K562 (cell line): ENCODE results near the gene DNAJC15. TPM values are rescaled to one million over a fixed set of nuclear protein-coding genes. Genes with fewer than 3 reads are reported as not detected.

ENCODE experiments used
- ATAC-seq: fragments of 200-7000 bp; cut with Tn5 transposase; 3 replicates; pipeline ENCODE4 v1.9.1; 2020; ENCODE audit warnings: moderate library complexity
- BruUV-seq: library from RNA; stranded (reverse); fragments of 400-500 nt; replicated peaks from 2 replicates; lab custom pipeline; 2021; lab: Mats Ljungman, UMichigan
- CTCF ChIA-PET: fragments of 300-600 bp; formaldehyde crosslinking; extraction: SDS; loops from one replicate; lab custom pipeline; 2021; ENCODE audit warnings: low intra/inter-chr PET ratio; lab: Yijun Ruan, JAX
- POLR2A ChIA-PET: fragments of 300-600, 350-650 bp; sonication (Branson Sonifier 250); formaldehyde crosslinking; extraction: SDS; loops from one replicate; lab custom pipeline; 2021; ENCODE audit warnings: antibody characterized with exemption, inconsistent platforms; lab: Yijun Ruan, JAX
- DNase-seq, 4 experiments: peaks; one replicate each; pipeline versions ENCODE4 v3.0.0 to v3.0.0-alpha.2; 2011 to 2018; ENCODE audit warnings: low spot score in 3 of 4, mixed read lengths in 3 of 4; ENCODE audit errors: extremely low read depth in 1 of 4
- FAIRE-seq: peaks from 2 replicates; lab custom pipeline; 2011; peaks lifted over from hg19 to GRCh38; lab: Jason Lieb, UNC
- H2AFZ ChIP-seq: 2 replicates; pipeline ENCODE4 v1.6.0; 2011; ENCODE audit warnings: low read depth, low read length, control low read depth, inconsistent platforms
- H3K27ac ChIP-seq: fragments of 200-600 bp; 3 replicates; pipeline ENCODE4 v1.8.0; 2011; ENCODE audit warnings: low read depth, mild to moderate bottlenecking, control low read depth, inconsistent platforms, low read length, moderate library complexity, mixed read lengths; ENCODE audit errors: extremely low read depth
- H3K27me3 ChIP-seq, 2 experiments: fragments of 300-600 bp in 1 of 2; 2 replicates in 1 of 2; 3 replicates in 1 of 2; pipeline versions ENCODE4 v1.6.0 to v1.8.0; 2011; ENCODE audit warnings: inconsistent platforms in 2 of 2, low read length in 2 of 2, mild to moderate bottlenecking in 1 of 2, mixed read lengths in 1 of 2, moderate library complexity in 1 of 2; ENCODE audit not compliant: control insufficient read depth in 2 of 2, insufficient read depth in 2 of 2
- H3K36me3 ChIP-seq: fragments of 300-600 bp; 3 replicates; pipeline ENCODE4 v1.8.0; 2011; ENCODE audit warnings: mild to moderate bottlenecking, low read length, inconsistent platforms; ENCODE audit not compliant: control insufficient read depth, insufficient read depth
- H3K4me1 ChIP-seq, 2 experiments: fragments of 200-600 bp in 1 of 2; replicated peaks in 1 of 2; 2 replicates in 1 of 2; 3 replicates in 1 of 2; pipeline versions ENCODE4 v1.5.1 to v1.8.0; 2011; ENCODE audit warnings: inconsistent platforms in 2 of 2, low read length in 2 of 2, mild to moderate bottlenecking in 1 of 2, mixed read lengths in 1 of 2, moderate library complexity in 1 of 2; ENCODE audit not compliant: control insufficient read depth in 2 of 2, insufficient read depth in 2 of 2
- H3K4me2 ChIP-seq: 2 replicates; pipeline ENCODE4 v1.6.1; 2011; ENCODE audit warnings: low read length, control low read depth, inconsistent platforms, mixed read lengths; ENCODE audit not compliant: insufficient read depth
- H3K4me3 ChIP-seq: fragments of 200-600 bp; sonication (generic), shearing (Covaris generic); 2 replicates; pipeline ENCODE4 v1.5.1; 2016; ENCODE audit warnings: control low read depth, inconsistent platforms
- H3K79me2 ChIP-seq: fragments of 200-600 bp; 3 replicates; pipeline ENCODE4 v1.8.0; 2011; ENCODE audit warnings: low read length, inconsistent platforms; ENCODE audit not compliant: control insufficient read depth, insufficient read depth
- H3K9ac ChIP-seq, 2 experiments: 2 replicates each; pipeline versions ENCODE4 v1.6.0 to v1.6.1; 2011; ENCODE audit warnings: low read depth in 2 of 2, low read length in 2 of 2, control low read depth in 1 of 2, inconsistent platforms in 1 of 2, mild to moderate bottlenecking in 1 of 2, mixed read lengths in 1 of 2; ENCODE audit not compliant: insufficient read depth in 1 of 2
- H3K9me1 ChIP-seq: one replicate; pipeline ENCODE4 v1.6.0; 2011; ENCODE audit warnings: inconsistent platforms, mild to moderate bottlenecking, low read length, moderate library complexity; ENCODE audit not compliant: control insufficient read depth, insufficient read depth
- H3K9me3 ChIP-seq: replicated peaks from 2 replicates; pipeline ENCODE4 v1.5.1; 2011; ENCODE audit warnings: low read depth, low read length, inconsistent platforms; ENCODE audit not compliant: control insufficient read depth, insufficient read depth
- H4K20me1 ChIP-seq: replicated peaks from 2 replicates; pipeline ENCODE4 v1.6.1; 2011; ENCODE audit warnings: low read length, inconsistent platforms, mixed read lengths; ENCODE audit not compliant: control insufficient read depth, insufficient read depth
- ETV5 ChIP-seq: sonication (generic); formaldehyde crosslinking; IDR thresholded peaks from 2 replicates; pipeline ENCODE4 v1.4.0; 2020; ENCODE audit warnings: low read depth, mild to moderate bottlenecking, missing genetic modification reagents
- SPI1 ChIP-seq: IDR thresholded peaks from 2 replicates; pipeline ENCODE4 v1.6.1; 2011; ENCODE audit warnings: low read depth, low read length, control low read depth, borderline replicate concordance
- TAL1 ChIP-seq: fragments of 450-650 bp; IDR thresholded peaks from 2 replicates; pipeline ENCODE4 v1.6.1; 2016; ENCODE audit warnings: mild to moderate bottlenecking
- ZBTB1 ChIP-seq: sonication (generic); formaldehyde crosslinking; IDR thresholded peaks from 2 replicates; pipeline ENCODE4 v1.8.1; 2023; ENCODE audit warnings: missing genetic modification reagents, low read depth, mild to moderate bottlenecking, borderline replicate concordance
- ZNF217 ChIP-seq: sonication (generic); formaldehyde crosslinking; IDR thresholded peaks from 2 replicates; pipeline ENCODE4 v1.8.0; 2022; ENCODE audit warnings: mild to moderate bottlenecking, missing genetic modification reagents
- ZNF785 ChIP-seq: fragments of 250-450 bp; sonication (Bioruptor Pico); IDR thresholded peaks from 2 replicates; pipeline ENCODE4 v1.4.0; 2020; ENCODE audit warnings: mild to moderate bottlenecking
- WGBS: fragments of 100-300 bp; shearing (Covaris generic); methylation state at CpG from one replicate; pipeline ENCODE4 v1.1.6; 2016; ENCODE audit warnings: low coverage, mixed read lengths; ENCODE audit not compliant: insufficient coverage; ENCODE audit errors: missing lambda C conversion rate; 5-methylcytosine and 5-hydroxymethylcytosine counted together
- in situ Hi-C: fragments of 300-500 bp; cut with MboI; formaldehyde crosslinking; loops from 4 replicates; pipeline ENCODE4 v1.15.0; 2018; ENCODE audit warnings: inconsistent platforms, mixed read lengths
- intact Hi-C: fragments of 100-400 bp; cut with micrococcal nuclease; formaldehyde crosslinking; loops from 2 replicates; pipeline ENCODE4 v1.14.2; 2022
- polyA plus RNA-seq, 8 experiments: library from polyadenylated mRNA; depleted of rRNA in 4 of 8; stranded (reverse) in 5 of 8; unstranded in 3 of 8; fragments of >200 nt; fragmentation: Nextera tagmentation in 2 of 8; fragmentation: Illumina TruSeq in 1 of 8; extraction: Ambion mirVana in 2 of 8; extraction: Trizol in 1 of 8; gene quantifications; 2 replicates each; pipeline versions ENCODE4 v1.2.1 to v1.2.3, GENCODE V29; 2011 to 2014; ENCODE audit warnings: inconsistent platforms in 1 of 8, missing spikeins in 1 of 8
- total RNA-seq, 7 experiments: library from RNA; depleted of rRNA in 6 of 7; stranded (reverse); fragments of >200 nt in 6 of 7; fragmentation: Illumina TruSeq in 2 of 7; extraction: Trizol in 2 of 7; gene quantifications; 2 replicates each; pipeline versions ENCODE4 v1.2.1 to v1.2.3, GENCODE V29; 2011 to 2021; ENCODE audit warnings: low replicate concordance in 1 of 7
- TF ChIP-seq, protein P1 (sequence below): fragments of 450-650 bp; IDR thresholded peaks from 2 replicates; pipeline ENCODE4 v1.6.1; 2017; ENCODE audit warnings: mild to moderate bottlenecking, moderate library complexity
- TF ChIP-seq, protein P2 (sequence below): fragments of 250-450 bp; sonication (Bioruptor Pico); IDR thresholded peaks from 2 replicates; pipeline ENCODE4 v1.8.0; 2022; ENCODE audit warnings: inconsistent platforms

The DNAJC15 gene
- total and polyA plus RNA-seq, 9 of the 15 experiments (the other 6 are each of a cell fraction or from before 2014, with no cell fraction given), result 0.47 to 3.8 (median 1.0) TPM

DNA sequence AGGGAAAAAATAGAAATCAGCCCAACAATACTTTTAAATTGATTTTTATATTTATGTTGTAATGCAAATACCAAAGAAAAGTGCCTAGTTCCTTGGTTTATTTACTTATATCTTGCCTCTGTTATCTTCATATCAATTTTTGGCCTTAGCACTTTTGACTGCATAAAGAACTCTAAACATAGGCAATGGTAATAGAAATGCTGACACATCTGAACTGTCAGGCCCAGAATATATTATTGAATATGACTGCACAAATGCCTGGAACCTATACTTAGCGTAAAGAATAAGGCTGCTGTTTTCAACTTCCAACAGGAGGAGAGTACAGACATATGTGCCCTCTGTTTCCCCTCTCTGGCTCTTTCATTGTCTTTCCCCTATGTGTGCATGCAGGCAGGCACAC is 91.1 kb downstream of the DNAJC15 start:
- H2AFZ ChIP-seq, result no peak overlapping the region
- no peaks in the 10 kb centered on the region for H3K9me3 ChIP-seq
- no peak for ATAC-seq
- no peaks in the 10 kb centered on the region for H3K9me1 ChIP-seq
- H3K9ac ChIP-seq, result no peak overlapping the region
- no TSS peak for BruUV-seq
- 0% methylated on average over 1 of the region's 1 CpG for WGBS
- H3K4me1 ChIP-seq, result no peaks in the 10 kb centered on the region
- H3K4me3 ChIP-seq, result no peak overlapping the region
- H4K20me1 ChIP-seq, result no peaks in the 10 kb centered on the region
- H3K36me3 ChIP-seq, result no peaks in the 10 kb centered on the region
- in situ Hi-C loops (no loop called here), intact Hi-C loops (no loop called here)
- ChIA-PET CTCF (no interaction called here), POLR2A (no interaction called here)
- TF ChIP-seq, protein P1, sequence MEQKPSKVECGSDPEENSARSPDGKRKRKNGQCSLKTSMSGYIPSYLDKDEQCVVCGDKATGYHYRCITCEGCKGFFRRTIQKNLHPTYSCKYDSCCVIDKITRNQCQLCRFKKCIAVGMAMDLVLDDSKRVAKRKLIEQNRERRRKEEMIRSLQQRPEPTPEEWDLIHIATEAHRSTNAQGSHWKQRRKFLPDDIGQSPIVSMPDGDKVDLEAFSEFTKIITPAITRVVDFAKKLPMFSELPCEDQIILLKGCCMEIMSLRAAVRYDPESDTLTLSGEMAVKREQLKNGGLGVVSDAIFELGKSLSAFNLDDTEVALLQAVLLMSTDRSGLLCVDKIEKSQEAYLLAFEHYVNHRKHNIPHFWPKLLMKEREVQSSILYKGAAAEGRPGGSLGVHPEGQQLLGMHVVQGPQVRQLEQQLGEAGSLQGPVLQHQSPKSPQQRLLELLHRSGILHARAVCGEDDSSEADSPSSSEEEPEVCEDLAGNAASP, result no peak
- TF ChIP-seq TAL1 (no peak), ETV5 (no peak), SPI1 (no peak), ZNF217 (CRISPR knock-in tag) (no peak), ZNF785 (CRISPR knock-in tag) (no peak), ZBTB1 (CRISPR knock-in tag) (no peak)
- TF ChIP-seq, protein P2, sequence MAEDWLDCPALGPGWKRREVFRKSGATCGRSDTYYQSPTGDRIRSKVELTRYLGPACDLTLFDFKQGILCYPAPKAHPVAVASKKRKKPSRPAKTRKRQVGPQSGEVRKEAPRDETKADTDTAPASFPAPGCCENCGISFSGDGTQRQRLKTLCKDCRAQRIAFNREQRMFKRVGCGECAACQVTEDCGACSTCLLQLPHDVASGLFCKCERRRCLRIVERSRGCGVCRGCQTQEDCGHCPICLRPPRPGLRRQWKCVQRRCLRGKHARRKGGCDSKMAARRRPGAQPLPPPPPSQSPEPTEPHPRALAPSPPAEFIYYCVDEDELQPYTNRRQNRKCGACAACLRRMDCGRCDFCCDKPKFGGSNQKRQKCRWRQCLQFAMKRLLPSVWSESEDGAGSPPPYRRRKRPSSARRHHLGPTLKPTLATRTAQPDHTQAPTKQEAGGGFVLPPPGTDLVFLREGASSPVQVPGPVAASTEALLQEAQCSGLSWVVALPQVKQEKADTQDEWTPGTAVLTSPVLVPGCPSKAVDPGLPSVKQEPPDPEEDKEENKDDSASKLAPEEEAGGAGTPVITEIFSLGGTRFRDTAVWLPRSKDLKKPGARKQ, result no peak
- FAIRE-seq, result no peak
- DNase-seq, result no peak
- H3K79me2 ChIP-seq, result no peaks in the 10 kb centered on the region
- no peak overlapping the region for H3K27ac ChIP-seq
- no peaks in the 10 kb centered on the region for H3K27me3 ChIP-seq
- H3K4me2 ChIP-seq, result no peak overlapping the region
